B cell (primary cell): ENCODE results near the gene OLFM4. TPM values are rescaled to one million over a fixed set of nuclear protein-coding genes. Genes with fewer than 3 reads are reported as not detected.

Experiments
- ATAC-seq: fragments of 200-7000 bp; cut with Tn5 transposase; one replicate; pipeline ENCODE4 v1.10.0; 2021; ENCODE audit warnings: low read depth, mild to moderate bottlenecking, moderate number of reproducible peaks, moderate library complexity
- CTCF ChIA-PET: fragments of 350-600 bp; sonication (Branson Sonifier 250); formaldehyde crosslinking; loops from one replicate; lab custom pipeline; 2021; ENCODE audit warnings: antibody characterized with exemption, inconsistent platforms; lab: Charles Lee
- POLR2A ChIA-PET: fragments of 350-600 bp; sonication (Branson Sonifier 250); formaldehyde crosslinking; loops from one replicate; lab custom pipeline; 2021; ENCODE audit warnings: antibody characterized with exemption; lab: Charles Lee
- DNase-seq: peaks from one replicate; pipeline ENCODE4 v3.0.0; 2013
- H2AFZ ChIP-seq: 2 replicates; pipeline ENCODE4 v1.6.1; 2012; ENCODE audit warnings: mild to moderate bottlenecking, low read depth, low read length; ENCODE audit not compliant: insufficient read depth, poor library complexity, severe bottlenecking
- H3K27ac ChIP-seq, 2 donors: 1 replicate in 1 of 2; 2 replicates in 1 of 2; pipeline ENCODE4 v1.5.1; 2012 to 2013; ENCODE audit warnings: low read length in 2 of 2, mild to moderate bottlenecking in 2 of 2, moderate library complexity in 1 of 2
- H3K27me3 ChIP-seq, 4 experiments: fragments of 200-600 bp in 1 of 4; sonication (generic) in 1 of 4; replicated peaks in 1 of 4; 1 replicate in 2 of 4; 2 replicates in 2 of 4; pipeline versions ENCODE4 v1.6.1 to v1.7.0; 2013 to 2016; ENCODE audit warnings: low read length in 3 of 4, mild to moderate bottlenecking in 2 of 4, mixed read lengths in 1 of 4, moderate library complexity in 1 of 4; ENCODE audit not compliant: insufficient read depth in 4 of 4, control insufficient read depth in 3 of 4; ENCODE audit errors: control extremely low read depth in 1 of 4
- H3K36me3 ChIP-seq, 2 experiments: replicated peaks in 1 of 2; 1 replicate in 1 of 2; 2 replicates in 1 of 2; pipeline versions ENCODE4 v1.6.1 to v1.7.1; 2013; ENCODE audit warnings: low read length in 1 of 2; ENCODE audit not compliant: insufficient read depth in 2 of 2, control insufficient read depth in 1 of 2; ENCODE audit errors: control extremely low read depth in 1 of 2, extremely low read depth in 1 of 2
- H3K4me1 ChIP-seq, 2 donors: fragments of 200-600 bp in 1 of 2; sonication (generic) in 1 of 2; 1 replicate in 1 of 2; 2 replicates in 1 of 2; pipeline versions ENCODE4 v1.5.1 to v1.6.1; 2013 to 2017; ENCODE audit warnings: low read length in 2 of 2; ENCODE audit not compliant: control insufficient read depth in 2 of 2, insufficient read depth in 2 of 2
- H3K4me2 ChIP-seq: replicated peaks from 2 replicates; pipeline ENCODE3; 2012; ENCODE audit warnings: mild to moderate bottlenecking, low read depth, low read length; ENCODE audit not compliant: poor library complexity, severe bottlenecking
- H3K4me3 ChIP-seq, 5 experiments: fragments of 200-600 bp in 1 of 5; sonication (generic) in 1 of 5; 1 replicate in 3 of 5; 2 replicates in 2 of 5; pipeline versions ENCODE4 v1.5.1 to v1.7.0; 2011 to 2016; ENCODE audit warnings: low read length in 4 of 5, mild to moderate bottlenecking in 4 of 5, low read depth in 2 of 5, control low read depth in 1 of 5, moderate library complexity in 1 of 5; ENCODE audit not compliant: insufficient read depth in 1 of 5; ENCODE audit errors: control extremely low read depth in 1 of 5, extremely low read depth in 1 of 5
- H3K79me2 ChIP-seq: fragments of 200-600 bp; sonication (generic); one replicate; pipeline ENCODE4 v1.6.0; 2016; ENCODE audit warnings: low read length; ENCODE audit not compliant: control insufficient read depth, insufficient read depth
- H3K9ac ChIP-seq: fragments of 200-600 bp; sonication (generic); 2 replicates; pipeline ENCODE4 v1.6.1; 2017; ENCODE audit warnings: mild to moderate bottlenecking, low read length, moderate library complexity
- H3K9me3 ChIP-seq, 3 donors: one replicate each; pipeline versions ENCODE4 v1.6.1 to v1.7.1; 2013; ENCODE audit warnings: low read length in 2 of 3; ENCODE audit not compliant: control insufficient read depth in 2 of 3, insufficient read depth in 1 of 3; ENCODE audit errors: control extremely low read depth in 1 of 3
- H4K20me1 ChIP-seq: 2 replicates; pipeline ENCODE4 v1.6.0; 2012; ENCODE audit warnings: mild to moderate bottlenecking, low read length; ENCODE audit not compliant: insufficient read depth, control insufficient read depth, poor library complexity, severe bottlenecking
- H3K27ac Mint-ChIP-seq: one replicate; pipeline ENCODE4 v1.8.0; 2021; ENCODE audit warnings: mixed read lengths
- H3K27me3 Mint-ChIP-seq: one replicate; pipeline ENCODE4 v1.8.0; 2021; ENCODE audit warnings: mixed read lengths
- H3K4me1 Mint-ChIP-seq: one replicate; pipeline ENCODE4 v1.8.0; 2021; ENCODE audit warnings: mixed read lengths
- H3K4me3 Mint-ChIP-seq: one replicate; pipeline ENCODE4 v1.8.0; 2021; ENCODE audit warnings: mixed read lengths
- H3K9me3 Mint-ChIP-seq: one replicate; pipeline ENCODE4 v1.8.0; 2022; ENCODE audit warnings: mixed read lengths; ENCODE audit not compliant: insufficient read depth
- CTCF ChIP-seq: fragments of 200-600 bp; IDR thresholded peaks from one replicate; pipeline ENCODE4 v1.8.0; 2022; ENCODE audit warnings: antibody characterized with exemption, mild to moderate bottlenecking
- EZH2 ChIP-seq: IDR thresholded peaks from 2 replicates; pipeline ENCODE4 v1.6.1; 2012; ENCODE audit warnings: borderline replicate concordance, low read depth, mild to moderate bottlenecking, moderate library complexity, low read length; ENCODE audit not compliant: insufficient read depth, poor library complexity, severe bottlenecking
- WGBS: methylation state at CpG from one replicate; pipeline ENCODE4 v1.1.5; 2013; ENCODE audit warnings: missing lambda C conversion rate; ENCODE audit not compliant: insufficient coverage; 5-methylcytosine and 5-hydroxymethylcytosine counted together
- intact Hi-C: fragments of 100-400 bp; cut with micrococcal nuclease; formaldehyde crosslinking; loops from one replicate; pipeline ENCODE4 v1.10.0; 2022
- polyA plus RNA-seq: library from polyadenylated mRNA; depleted of rRNA; stranded (reverse); fragments of >200 nt; gene quantifications from 2 replicates; pipeline ENCODE4 v1.2.3, GENCODE V29; 2012
- total RNA-seq, 2 donors: library from RNA; stranded (reverse); fragments of 120-200 nt in 1 of 2; gene quantifications; 1 replicate in 1 of 2; 2 replicates in 1 of 2; pipeline versions ENCODE4 v1.2.3 to v1.2.4, GENCODE V29; 2013 to 2022

Gene OLFM4
- total and polyA plus RNA-seq, 2 donors (not counting 1 experiment from before 2014, with no cell fraction given) = not detected

DNA sequence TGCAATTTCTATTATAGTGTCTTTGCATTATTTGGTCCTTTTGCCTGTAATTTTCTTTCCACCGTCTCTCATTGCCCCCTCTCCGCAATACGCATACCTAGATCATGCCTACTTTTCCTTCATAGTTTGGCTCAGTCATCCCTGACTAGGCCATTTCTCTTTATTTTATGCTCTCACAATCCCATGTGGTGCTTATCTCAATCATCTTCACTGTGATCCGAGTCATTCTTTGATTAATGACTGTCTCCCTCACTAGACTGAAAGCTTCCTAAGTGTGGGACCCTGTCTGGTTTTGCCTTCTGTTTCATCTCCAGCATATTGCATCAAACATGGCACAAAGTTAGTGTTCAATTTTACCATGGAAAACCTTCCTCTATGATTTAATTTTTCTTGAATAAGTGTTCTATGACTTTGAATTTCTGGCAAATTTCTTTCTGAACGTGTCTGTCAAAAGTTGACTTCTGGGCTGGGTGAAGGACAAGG is 43.7 kb upstream of the OLFM4 start:
- 87% methylated on average over 5 of the region's 5 CpGs for WGBS
- ChIA-PET CTCF (interaction anchor here (4.6 kb wide), 1 partner anchor 17 kb away, joined by 24 read pairs; no protein-coding TSS in a partner anchor), POLR2A (no interaction called here)
- no peak for ATAC-seq
- no peak overlapping the region for H3K4me3 ChIP-seq
- no peaks in the 10 kb centered on the region for H3K79me2 ChIP-seq
- H3K27me3 Mint-ChIP-seq = peaks cover 18% of the 10 kb centered on the region
- H2AFZ ChIP-seq = no peak overlapping the region
- intact Hi-C loops = no loop called here
- H3K4me1 ChIP-seq = no peaks in the 10 kb centered on the region
- no peak overlapping the region for H3K4me3 Mint-ChIP-seq
- TF ChIP-seq EZH2 (no peak), CTCF (no peak)
- H3K4me1 Mint-ChIP-seq = no peaks in the 10 kb centered on the region
- no peak overlapping the region for H3K4me2 ChIP-seq
- H3K9ac ChIP-seq = no peak overlapping the region
- H3K27ac Mint-ChIP-seq = no peak overlapping the region
- H3K9me3 Mint-ChIP-seq = no peaks in the 10 kb centered on the region
- no peak overlapping the region for H3K27ac ChIP-seq
- H3K9me3 ChIP-seq = no peaks in the 10 kb centered on the region
- no peak for DNase-seq
- H4K20me1 ChIP-seq = no peaks in the 10 kb centered on the region
- H3K36me3 ChIP-seq = no peaks in the 10 kb centered on the region
- H3K27me3 ChIP-seq = no peaks in the 10 kb centered on the region

DNA sequence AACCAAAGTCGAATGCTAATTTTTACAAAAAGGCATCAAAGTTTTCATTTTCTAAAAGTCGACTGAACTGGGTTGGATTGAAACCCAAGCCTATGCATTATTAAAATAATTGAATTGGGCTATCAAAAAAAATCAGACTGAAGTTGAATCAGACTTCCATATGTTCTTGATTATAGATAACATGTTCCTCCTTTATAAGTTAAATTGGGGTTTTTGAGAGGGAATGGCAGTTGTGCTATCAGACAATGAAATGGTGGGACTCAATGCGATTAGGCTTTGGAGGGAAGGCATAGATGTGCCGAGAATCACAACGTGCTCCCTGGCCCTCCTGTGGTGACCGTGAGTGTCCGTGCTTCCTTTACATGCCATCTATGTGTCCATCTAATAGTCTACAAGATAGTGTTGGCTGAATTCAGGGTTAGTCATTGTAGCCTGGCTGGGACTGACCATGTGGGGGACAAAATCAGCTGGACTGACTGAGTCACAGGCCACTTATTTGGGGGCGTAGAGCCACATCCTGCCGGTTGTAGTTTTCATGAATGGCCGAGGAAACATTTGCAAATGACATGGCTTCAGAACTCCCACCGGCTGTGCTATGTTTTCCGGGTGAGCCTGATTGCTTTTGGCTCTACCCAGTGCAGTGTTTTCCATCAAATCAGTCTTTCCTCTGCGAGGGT is 37.1 kb upstream of the OLFM4 start:
- no peak for DNase-seq
- Mint-ChIP-seq H3K4me1 (no peaks in the 10 kb centered on the region), H3K9me3 (no peaks in the 10 kb centered on the region), H3K27ac (no peak overlapping the region), H3K4me3 (no peak overlapping the region), H3K27me3 (peaks cover 17% of the 10 kb centered on the region)
- WGBS = 97% methylated on average over 9 of the region's 13 CpGs
- no peaks in the 10 kb centered on the region for H3K9me3 ChIP-seq
- no peak for ATAC-seq
- H3K9ac ChIP-seq = no peak overlapping the region
- no peak overlapping the region for H3K4me2 ChIP-seq
- no peaks in the 10 kb centered on the region for H3K79me2 ChIP-seq
- no peaks in the 10 kb centered on the region for H4K20me1 ChIP-seq
- H3K4me1 ChIP-seq = no peaks in the 10 kb centered on the region
- CTCF ChIA-PET = no interaction called here
- no peak overlapping the region for H3K4me3 ChIP-seq
- intact Hi-C loops = no loop called here
- no peak overlapping the region for H2AFZ ChIP-seq
- TF ChIP-seq EZH2 (no peak), CTCF (no peak)
- POLR2A ChIA-PET = no interaction called here
- no peaks in the 10 kb centered on the region for H3K36me3 ChIP-seq
- H3K27me3 ChIP-seq = no peaks in the 10 kb centered on the region
- H3K27ac ChIP-seq = no peak overlapping the region
